HepG2 (cell line): ENCODE results near the gene NPDC1. TPM values are rescaled to one million over a fixed set of nuclear protein-coding genes. Genes with fewer than 3 reads are reported as not detected.

Source experiments
- AKAP8 ChIP-seq: sonication (generic); formaldehyde crosslinking; IDR thresholded peaks from 2 replicates; pipeline ENCODE4 v1.5.1; 2020; ENCODE audit warnings: mild to moderate bottlenecking, missing genetic modification reagents
- ATF7 ChIP-seq, 2 experiments: fragments of 450-650 bp in 1 of 2; sonication (generic) in 1 of 2; formaldehyde crosslinking in 1 of 2; IDR thresholded peaks; 2 replicates each; pipeline versions ENCODE4 v1.4.0 to v1.6.1; 2016 to 2020; ENCODE audit warnings: antibody characterized with exemption in 1 of 2, mild to moderate bottlenecking in 1 of 2, missing genetic modification reagents in 1 of 2
- DR1 ChIP-seq: sonication (generic); formaldehyde crosslinking; IDR thresholded peaks from 2 replicates; pipeline ENCODE4 v1.8.0; 2021; ENCODE audit warnings: mild to moderate bottlenecking, missing genetic modification reagents, inconsistent platforms
- FOSL2 ChIP-seq: sonication (generic); formaldehyde crosslinking; IDR thresholded peaks from 2 replicates; pipeline ENCODE4 v1.4.0; 2020; ENCODE audit warnings: missing genetic modification reagents
- GABPB1 ChIP-seq: IDR thresholded peaks from 2 replicates; pipeline ENCODE4 v1.6.1; 2016; ENCODE audit warnings: mild to moderate bottlenecking, missing genetic modification reagents, moderate library complexity, missing compliant biosample characterization
- GZF1 ChIP-seq: sonication (generic); formaldehyde crosslinking; IDR thresholded peaks from 2 replicates; pipeline ENCODE4 v1.5.1; 2020; ENCODE audit warnings: mild to moderate bottlenecking, missing genetic modification reagents
- PITX1 ChIP-seq: sonication (generic); formaldehyde crosslinking; IDR thresholded peaks from 2 replicates; pipeline ENCODE4 v1.5.1; 2020; ENCODE audit warnings: mild to moderate bottlenecking, missing genetic modification reagents
- RFXANK ChIP-seq: IDR thresholded peaks from 2 replicates; pipeline ENCODE4 v1.6.1; 2016
- SMARCE1 ChIP-seq: fragments of 450-650 bp; IDR thresholded peaks from 2 replicates; pipeline ENCODE4 v1.6.1; 2017; ENCODE audit warnings: borderline replicate concordance
- SP1 ChIP-seq, 2 experiments: fragments of 450-650 bp in 1 of 2; sonication (generic) in 1 of 2; formaldehyde crosslinking in 1 of 2; IDR thresholded peaks; 2 replicates each; pipeline versions ENCODE4 v1.4.0 to v1.6.1; 2016 to 2020; ENCODE audit warnings: missing genetic modification reagents in 1 of 2
- SYNCRIP ChIP-seq: fragments of 200-400 bp; formaldehyde crosslinking; IDR thresholded peaks from 2 replicates; pipeline ENCODE4 v1.6.1; 2018; ENCODE audit warnings: mild to moderate bottlenecking, low read depth, low read length; ENCODE audit not compliant: insufficient read depth
- ZBTB7A ChIP-seq: sonication (generic); formaldehyde crosslinking; IDR thresholded peaks from 2 replicates; pipeline ENCODE4 v1.8.0; 2022; ENCODE audit warnings: mild to moderate bottlenecking, missing genetic modification reagents
- ZNF138 ChIP-seq: sonication (generic); formaldehyde crosslinking; IDR thresholded peaks from 2 replicates; pipeline ENCODE4 v1.5.0; 2020; ENCODE audit warnings: mild to moderate bottlenecking, low read depth, missing genetic modification reagents
- ZNF180 ChIP-seq: sonication (generic); formaldehyde crosslinking; IDR thresholded peaks from 2 replicates; pipeline ENCODE4 v1.4.0; 2020; ENCODE audit warnings: low read depth, missing genetic modification reagents, borderline replicate concordance
- ZNF460 ChIP-seq: sonication (generic); formaldehyde crosslinking; IDR thresholded peaks from 2 replicates; pipeline ENCODE4 v1.5.1; 2020; ENCODE audit warnings: missing genetic modification reagents, mild to moderate bottlenecking, borderline replicate concordance
- ZNF570 ChIP-seq: sonication (generic); formaldehyde crosslinking; IDR thresholded peaks from 2 replicates; pipeline ENCODE4 v1.4.0; 2020; ENCODE audit warnings: mild to moderate bottlenecking, missing genetic modification reagents, borderline replicate concordance
- ZNF780A ChIP-seq: sonication (generic); formaldehyde crosslinking; IDR thresholded peaks from 2 replicates; pipeline ENCODE4 v1.8.0; 2022; ENCODE audit warnings: mild to moderate bottlenecking, missing genetic modification reagents, moderate library complexity
- ZSCAN30 ChIP-seq: sonication (generic); formaldehyde crosslinking; IDR thresholded peaks from 2 replicates; pipeline ENCODE4 v1.5.0; 2020; ENCODE audit warnings: mild to moderate bottlenecking, missing genetic modification reagents
- polyA plus RNA-seq, 8 experiments: library from polyadenylated mRNA; depleted of rRNA in 3 of 8; stranded (reverse) in 7 of 8; unstranded in 1 of 8; fragments of >200 nt; fragmentation: Illumina TruSeq in 4 of 8; extraction: Trizol in 4 of 8; gene quantifications; 2 replicates each; pipeline versions ENCODE4 v1.2.1 to v1.2.3, GENCODE V29; 2011 to 2016; ENCODE audit warnings: low read depth in 4 of 8, missing spikeins in 1 of 8, mixed read lengths in 1 of 8; ENCODE audit not compliant: insufficient read depth in 1 of 8
- total RNA-seq, 5 experiments: library from RNA; depleted of rRNA; stranded (reverse); fragments of >200 nt; fragmentation: Illumina TruSeq; extraction: Trizol; gene quantifications; 2 replicates each; pipeline ENCODE4 v1.2.3, GENCODE V29; 2016; ENCODE audit warnings: low read depth in 1 of 5
- TF ChIP-seq, protein P1 (sequence below): sonication (generic); formaldehyde crosslinking; IDR thresholded peaks from 2 replicates; pipeline ENCODE4 v1.5.1; 2020; ENCODE audit warnings: missing genetic modification reagents, mild to moderate bottlenecking, borderline replicate concordance
- TF ChIP-seq, protein P2 (sequence below): sonication (generic); formaldehyde crosslinking; IDR thresholded peaks from 2 replicates; pipeline ENCODE4 v1.8.0; 2022; ENCODE audit warnings: missing genetic modification reagents, low read depth, mild to moderate bottlenecking, borderline replicate concordance
- TF ChIP-seq, protein P3 (sequence below): sonication (generic); formaldehyde crosslinking; IDR thresholded peaks from 2 replicates; pipeline ENCODE4 v1.9.0; 2021; ENCODE audit warnings: missing genetic modification reagents, borderline replicate concordance
- TF ChIP-seq, protein P4 (sequence below): fragments of 450-650 bp; IDR thresholded peaks from 2 replicates; pipeline ENCODE4 v1.6.1; 2016

The NPDC1 gene
- total and polyA plus RNA-seq, 2 of the 13 experiments (the other 11 are each of a cell fraction or from before 2014, with no cell fraction given): 0.84 to 5.4 TPM

DNA sequence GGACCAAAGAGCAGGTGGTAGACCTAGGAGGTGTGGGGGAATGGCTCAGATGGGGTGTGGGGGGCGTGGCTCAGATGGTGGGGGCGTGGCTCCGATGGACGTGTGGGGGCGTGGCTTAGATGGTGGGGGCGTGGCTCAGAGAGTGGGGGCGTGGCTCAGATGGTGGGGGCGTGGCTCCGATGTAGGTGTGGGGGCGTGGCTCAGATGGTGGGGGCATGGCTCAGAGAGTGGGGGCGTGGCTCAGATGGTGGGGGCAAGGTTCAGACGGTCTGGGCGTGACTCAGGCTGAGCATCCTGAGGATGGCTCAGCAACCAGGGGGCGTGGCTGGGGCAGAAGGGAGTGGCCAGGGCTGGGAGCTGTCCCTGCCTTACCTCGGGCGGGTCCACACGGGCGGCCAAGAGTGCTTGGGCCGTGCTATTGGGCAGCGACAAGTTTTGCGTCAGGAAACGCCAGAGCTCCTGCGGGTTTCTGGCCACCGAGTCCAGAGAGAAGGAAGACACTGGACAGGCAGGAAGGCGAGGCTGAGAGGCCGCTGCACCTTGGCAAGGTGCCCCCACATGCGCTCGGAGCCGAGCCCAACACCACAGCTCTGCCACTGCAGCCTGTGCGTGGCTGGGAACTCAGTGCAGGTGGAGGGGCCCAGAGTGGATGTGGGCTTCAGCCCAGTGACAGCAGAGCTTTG lies 23.9 kb downstream of the NPDC1 start (continued):
- TF ChIP-seq, protein P1, sequence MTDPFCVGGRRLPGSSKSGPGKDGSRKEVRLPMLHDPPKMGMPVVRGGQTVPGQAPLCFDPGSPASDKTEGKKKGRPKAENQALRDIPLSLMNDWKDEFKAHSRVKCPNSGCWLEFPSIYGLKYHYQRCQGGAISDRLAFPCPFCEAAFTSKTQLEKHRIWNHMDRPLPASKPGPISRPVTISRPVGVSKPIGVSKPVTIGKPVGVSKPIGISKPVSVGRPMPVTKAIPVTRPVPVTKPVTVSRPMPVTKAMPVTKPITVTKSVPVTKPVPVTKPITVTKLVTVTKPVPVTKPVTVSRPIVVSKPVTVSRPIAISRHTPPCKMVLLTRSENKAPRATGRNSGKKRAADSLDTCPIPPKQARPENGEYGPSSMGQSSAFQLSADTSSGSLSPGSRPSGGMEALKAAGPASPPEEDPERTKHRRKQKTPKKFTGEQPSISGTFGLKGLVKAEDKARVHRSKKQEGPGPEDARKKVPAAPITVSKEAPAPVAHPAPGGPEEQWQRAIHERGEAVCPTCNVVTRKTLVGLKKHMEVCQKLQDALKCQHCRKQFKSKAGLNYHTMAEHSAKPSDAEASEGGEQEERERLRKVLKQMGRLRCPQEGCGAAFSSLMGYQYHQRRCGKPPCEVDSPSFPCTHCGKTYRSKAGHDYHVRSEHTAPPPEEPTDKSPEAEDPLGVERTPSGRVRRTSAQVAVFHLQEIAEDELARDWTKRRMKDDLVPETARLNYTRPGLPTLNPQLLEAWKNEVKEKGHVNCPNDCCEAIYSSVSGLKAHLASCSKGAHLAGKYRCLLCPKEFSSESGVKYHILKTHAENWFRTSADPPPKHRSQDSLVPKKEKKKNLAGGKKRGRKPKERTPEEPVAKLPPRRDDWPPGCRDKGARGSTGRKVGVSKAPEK (CRISPR knock-in tag): no peak
- TF ChIP-seq SMARCE1: no peak
- peak; percentile 24; the same call in 1 of the 2 replicates for TF ChIP-seq GABPB1 (CRISPR knock-in tag)
- no peak for TF ChIP-seq ZNF570
- TF ChIP-seq ZSCAN30 (CRISPR knock-in tag): no peak
- TF ChIP-seq FOSL2 (CRISPR knock-in tag): peak; percentile 61
- TF ChIP-seq, protein P2, sequence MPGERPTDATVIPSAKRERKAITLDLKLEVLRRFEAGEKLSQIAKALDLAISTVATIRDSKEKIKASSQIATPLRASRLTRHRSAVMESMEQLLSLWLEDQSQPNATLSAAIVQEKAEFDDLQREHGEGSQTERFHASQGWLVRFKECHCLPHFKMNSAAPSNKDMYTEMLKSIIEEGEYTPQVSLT (CRISPR knock-in tag): no peak
- TF ChIP-seq ZNF138 (CRISPR knock-in tag): 0 out of 2 replicates have a peak, but pooled peaks have one; percentile 76
- TF ChIP-seq ZNF780A (CRISPR knock-in tag): no peak
- no peak for TF ChIP-seq SYNCRIP
- peak; percentile 61; the same call in 1 of the 2 replicates for TF ChIP-seq AKAP8
- no peak for TF ChIP-seq ZNF180 (CRISPR knock-in tag)
- no peak for TF ChIP-seq ZBTB7A (CRISPR knock-in tag)
- TF ChIP-seq RFXANK (CRISPR knock-in tag): no peak
- no peak for TF ChIP-seq GZF1 (CRISPR knock-in tag)
- TF ChIP-seq, protein P3, sequence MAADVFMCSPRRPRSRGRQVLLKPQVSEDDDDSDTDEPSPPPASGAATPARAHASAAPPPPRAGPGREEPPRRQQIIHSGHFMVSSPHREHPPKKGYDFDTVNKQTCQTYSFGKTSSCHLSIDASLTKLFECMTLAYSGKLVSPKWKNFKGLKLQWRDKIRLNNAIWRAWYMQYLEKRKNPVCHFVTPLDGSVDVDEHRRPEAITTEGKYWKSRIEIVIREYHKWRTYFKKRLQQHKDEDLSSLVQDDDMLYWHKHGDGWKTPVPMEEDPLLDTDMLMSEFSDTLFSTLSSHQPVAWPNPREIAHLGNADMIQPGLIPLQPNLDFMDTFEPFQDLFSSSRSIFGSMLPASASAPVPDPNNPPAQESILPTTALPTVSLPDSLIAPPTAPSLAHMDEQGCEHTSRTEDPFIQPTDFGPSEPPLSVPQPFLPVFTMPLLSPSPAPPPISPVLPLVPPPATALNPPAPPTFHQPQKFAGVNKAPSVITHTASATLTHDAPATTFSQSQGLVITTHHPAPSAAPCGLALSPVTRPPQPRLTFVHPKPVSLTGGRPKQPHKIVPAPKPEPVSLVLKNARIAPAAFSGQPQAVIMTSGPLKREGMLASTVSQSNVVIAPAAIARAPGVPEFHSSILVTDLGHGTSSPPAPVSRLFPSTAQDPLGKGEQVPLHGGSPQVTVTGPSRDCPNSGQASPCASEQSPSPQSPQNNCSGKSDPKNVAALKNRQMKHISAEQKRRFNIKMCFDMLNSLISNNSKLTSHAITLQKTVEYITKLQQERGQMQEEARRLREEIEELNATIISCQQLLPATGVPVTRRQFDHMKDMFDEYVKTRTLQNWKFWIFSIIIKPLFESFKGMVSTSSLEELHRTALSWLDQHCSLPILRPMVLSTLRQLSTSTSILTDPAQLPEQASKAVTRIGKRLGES (CRISPR knock-in tag): no peak
- TF ChIP-seq PITX1: no peak
- no peak for TF ChIP-seq SP1 (IDR thresholded peaks at IDR 0.05)
- peak; percentile 70 for TF ChIP-seq SP1 (CRISPR knock-in tag; IDR thresholded peaks at IDR 0.05)
- TF ChIP-seq, protein P4, sequence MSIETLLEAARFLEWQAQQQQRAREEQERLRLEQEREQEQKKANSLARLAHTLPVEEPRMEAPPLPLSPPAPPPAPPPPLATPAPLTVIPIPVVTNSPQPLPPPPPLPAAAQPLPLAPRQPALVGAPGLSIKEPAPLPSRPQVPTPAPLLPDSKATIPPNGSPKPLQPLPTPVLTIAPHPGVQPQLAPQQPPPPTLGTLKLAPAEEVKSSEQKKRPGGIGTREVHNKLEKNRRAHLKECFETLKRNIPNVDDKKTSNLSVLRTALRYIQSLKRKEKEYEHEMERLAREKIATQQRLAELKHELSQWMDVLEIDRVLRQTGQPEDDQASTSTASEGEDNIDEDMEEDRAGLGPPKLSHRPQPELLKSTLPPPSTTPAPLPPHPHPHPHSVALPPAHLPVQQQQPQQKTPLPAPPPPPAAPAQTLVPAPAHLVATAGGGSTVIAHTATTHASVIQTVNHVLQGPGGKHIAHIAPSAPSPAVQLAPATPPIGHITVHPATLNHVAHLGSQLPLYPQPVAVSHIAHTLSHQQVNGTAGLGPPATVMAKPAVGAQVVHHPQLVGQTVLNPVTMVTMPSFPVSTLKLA: peak; percentile 27; the same call in 1 of the 2 replicates
- no peak for TF ChIP-seq ZNF460
- peak; percentile 84; the same call in 1 of the 2 replicates for TF ChIP-seq DR1 (CRISPR knock-in tag)
- TF ChIP-seq ATF7 (IDR thresholded peaks at IDR 0.05): no peak
- no peak for TF ChIP-seq ATF7 (CRISPR knock-in tag; IDR thresholded peaks at IDR 0.05)
